Activated CD8-positive, alpha-beta memory T cell treated with anti-CD3 and anti-CD28 coated beads for 24 hours (primary cell): ENCODE data around the gene STMP1.
"Not testable (repeated sequence)": the region's sequence is repeated elsewhere in the genome, so short reads cannot be mapped to it uniquely, and the experiment has no call there.

Experiments used
- DNase-seq: peaks from one replicate; pipeline ENCODE4 v3.0.0-alpha.2; 2020

Gene STMP1

GRCh38 chr7:135665042-135665441 lies 2.7 kb downstream of the STMP1 start:
- DNase-seq: no peak

GRCh38 chr7:135666156-135666555 lies 3.8 kb downstream of the STMP1 start:
- no peak for DNase-seq

- no peak for DNase-seq
These were observed 4.5 kb downstream of the STMP1 start for GRCh38 chr7:135666846-135667245.

GRCh38 chr7:135667626-135668025 lies 5.3 kb downstream of the STMP1 start:
- DNase-seq: not testable (repeated sequence)

- DNase-seq: not testable (repeated sequence)
These were observed 6.6 kb downstream of the STMP1 start for GRCh38 chr7:135668852-135669395.

- no peak for DNase-seq
These were observed 7.5 kb downstream of the STMP1 start for GRCh38 chr7:135669774-135670173.

GRCh38 chr7:135670179-135670578 lies 7.9 kb downstream of the STMP1 start:
- DNase-seq: no peak

- no peak for DNase-seq
These were observed 10.4 kb downstream of the STMP1 start for GRCh38 chr7:135672560-135673359.

GRCh38 chr7:135673360-135673706 lies 11.0 kb downstream of the STMP1 start:
- DNase-seq: no peak

- DNase-seq: no peak
These were observed 16.6 kb downstream of the STMP1 start for GRCh38 chr7:135678612-135679575.

GRCh38 chr7:135681762-135682161 lies 19.4 kb downstream of the STMP1 start:
- DNase-seq: no peak

- DNase-seq: no peak
These were observed 19.9 kb downstream of the STMP1 start for GRCh38 chr7:135682191-135682590.

- no peak for DNase-seq
These were observed 21.3 kb downstream of the STMP1 start for GRCh38 chr7:135683609-135684008.

- DNase-seq: no peak
These were observed 21.8 kb downstream of the STMP1 start for GRCh38 chr7:135684136-135684535.

- DNase-seq: no peak
These were observed 22.4 kb downstream of the STMP1 start for GRCh38 chr7:135684699-135685098.

GRCh38 chr7:135685306-135686084 lies 23.2 kb downstream of the STMP1 start:
- DNase-seq: no peak

GRCh38 chr7:135687466-135687865 lies 25.2 kb downstream of the STMP1 start:
- DNase-seq: no peak

- no peak for DNase-seq
These were observed 28.3 kb downstream of the STMP1 start for GRCh38 chr7:135690566-135690965.

GRCh38 chr7:135692055-135692454 lies 29.7 kb downstream of the STMP1 start:
- DNase-seq: no peak

GRCh38 chr7:135692606-135693005 lies 30.3 kb downstream of the STMP1 start:
- not testable (repeated sequence) for DNase-seq

- no peak for DNase-seq
These were observed 31.2 kb downstream of the STMP1 start for GRCh38 chr7:135693558-135693957.

GRCh38 chr7:135697276-135698049 lies 35.1 kb downstream of the STMP1 start:
- no peak for DNase-seq
